Umbilical cord (tissue), 2 donors: ENCODE measurements around the gene HOXB8. TPM values are rescaled to one million over a fixed set of nuclear protein-coding genes. Genes with fewer than 3 reads are reported as not detected.

Experiments
- DNase-seq: peaks from one replicate; pipeline ENCODE4 v3.0.0-alpha.2; 2015; ENCODE audit warnings: low spot score
- total RNA-seq: library from RNA; depleted of rRNA; stranded (reverse); fragments of >200 nt; gene quantifications from one replicate; pipeline ENCODE4 v1.2.3, GENCODE V29; 2014; ENCODE audit warnings: low replicate concordance; ENCODE audit not compliant: insufficient read depth

HOXB8 gene
- total RNA-seq, 1 donor from 2014 or later, result not detected

- DNase-seq, result peak; percentile 82
Observed at GRCh38 chr17:48610282-48611211, 4.5 kb downstream of the HOXB8 start, which contains the start of gene HOXB7. Gene HOXB7, minus strand, starts transcription at chr17:48611017. Its CDS starts 99 bp downstream, at chr17:48610918.

- no peak for DNase-seq
Observed at GRCh38 chr17:48609759-48610281, 5.3 kb downstream of the HOXB8 start.

- no peak for DNase-seq
Observed at GRCh38 chr17:48609033-48609432, 6.1 kb downstream of the HOXB8 start.

DNA sequence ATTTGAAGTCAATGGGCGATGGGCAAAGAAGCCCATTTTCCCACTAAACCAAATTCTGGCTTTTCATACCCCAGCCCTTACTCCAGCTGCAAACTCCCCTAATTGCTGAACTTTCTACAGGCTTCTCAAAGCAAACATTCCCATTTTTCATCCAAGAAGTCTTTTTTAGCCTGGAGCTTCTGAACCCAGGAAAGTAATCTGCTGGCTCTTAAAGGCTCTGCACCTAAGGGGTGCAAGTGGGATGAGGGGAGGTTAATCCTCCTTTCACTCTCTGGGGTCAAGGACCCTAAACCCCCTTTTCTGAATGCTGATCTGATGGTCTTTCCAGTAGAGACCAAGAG, 6.6 kb downstream of the HOXB8 start:
- DNase-seq, result no peak

DNA sequence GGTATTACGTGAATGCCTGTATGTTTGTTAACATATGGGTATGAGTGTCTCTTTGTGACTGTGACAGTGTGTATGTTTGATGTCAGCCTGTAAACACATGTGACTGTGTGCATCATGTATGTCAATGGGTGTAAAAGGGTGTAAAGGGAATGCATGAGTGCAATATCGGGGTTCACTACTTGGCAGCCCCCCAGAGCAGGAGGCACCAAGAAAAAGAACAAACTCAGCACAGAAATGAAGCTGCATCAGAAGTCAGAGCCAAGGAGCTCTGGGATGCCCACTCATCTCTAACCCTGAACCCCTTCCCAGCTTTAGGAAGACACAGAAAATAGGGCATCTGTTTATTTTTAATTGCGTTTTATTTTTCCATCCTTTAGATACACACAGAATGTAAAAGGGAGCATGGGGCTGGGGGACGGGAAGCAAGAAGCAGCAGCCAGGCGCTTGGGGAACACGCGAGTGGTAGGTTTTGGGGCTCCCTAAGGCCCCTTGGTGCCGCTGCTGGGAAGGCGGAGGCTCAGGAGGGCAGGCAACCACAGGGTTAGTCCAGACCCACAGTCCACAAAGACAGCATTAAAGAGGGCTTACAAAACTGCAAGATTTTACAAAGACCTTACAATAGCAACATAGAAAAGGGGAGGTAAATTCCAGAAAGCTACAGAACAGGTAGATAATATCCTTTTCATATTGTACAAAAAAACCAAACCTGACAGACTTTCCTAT, 8.0 kb downstream of the HOXB8 start:
- DNase-seq, result no peak

DNA sequence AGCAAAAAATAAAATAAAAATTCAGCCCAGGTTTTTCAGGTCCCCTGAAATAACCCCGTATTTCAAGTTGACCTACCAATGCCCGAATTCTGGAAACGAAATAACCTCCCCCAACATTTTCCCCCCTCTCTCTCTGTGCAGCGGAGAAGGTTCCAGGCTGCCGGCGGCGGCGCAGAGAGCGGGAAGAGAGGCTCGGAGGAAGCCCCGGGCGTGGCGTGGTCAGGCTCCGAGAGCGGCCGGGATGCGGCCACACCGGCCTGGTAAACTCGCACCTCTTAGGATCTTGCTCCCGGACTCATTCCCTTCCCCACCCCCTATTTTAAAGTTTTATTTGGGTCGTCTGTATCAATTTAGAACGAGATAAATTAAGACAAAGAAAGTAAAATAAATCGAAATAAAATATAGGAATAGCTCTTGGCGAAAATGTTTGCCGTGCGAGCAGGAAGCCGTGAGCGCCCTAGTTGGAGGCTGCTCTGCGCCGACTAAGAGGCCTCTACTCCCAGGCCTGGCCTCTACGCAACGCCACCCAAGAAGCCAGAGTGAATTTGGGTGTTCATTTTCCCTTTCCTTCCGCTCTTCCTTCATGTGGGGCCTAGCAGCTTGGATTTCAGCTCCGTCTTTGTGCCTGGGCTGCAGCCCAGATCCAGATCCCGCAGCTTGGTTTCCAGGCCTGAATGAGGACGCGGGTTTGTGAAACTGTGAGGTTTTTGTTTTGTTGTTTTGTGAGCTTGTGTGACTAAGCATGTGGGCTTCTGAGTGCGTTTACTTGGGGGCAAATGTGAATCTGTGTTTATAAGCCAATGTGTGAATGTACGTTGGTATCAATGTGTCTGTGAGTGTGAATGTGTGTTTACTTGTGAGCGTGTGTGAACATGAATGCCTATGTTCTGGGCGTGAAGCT, 8.9 kb downstream of the HOXB8 start:
- no peak for DNase-seq

GRCh38 chr17:48605409-48605919, 9.6 kb downstream of the HOXB8 start:
- DNase-seq, result no peak

DNA sequence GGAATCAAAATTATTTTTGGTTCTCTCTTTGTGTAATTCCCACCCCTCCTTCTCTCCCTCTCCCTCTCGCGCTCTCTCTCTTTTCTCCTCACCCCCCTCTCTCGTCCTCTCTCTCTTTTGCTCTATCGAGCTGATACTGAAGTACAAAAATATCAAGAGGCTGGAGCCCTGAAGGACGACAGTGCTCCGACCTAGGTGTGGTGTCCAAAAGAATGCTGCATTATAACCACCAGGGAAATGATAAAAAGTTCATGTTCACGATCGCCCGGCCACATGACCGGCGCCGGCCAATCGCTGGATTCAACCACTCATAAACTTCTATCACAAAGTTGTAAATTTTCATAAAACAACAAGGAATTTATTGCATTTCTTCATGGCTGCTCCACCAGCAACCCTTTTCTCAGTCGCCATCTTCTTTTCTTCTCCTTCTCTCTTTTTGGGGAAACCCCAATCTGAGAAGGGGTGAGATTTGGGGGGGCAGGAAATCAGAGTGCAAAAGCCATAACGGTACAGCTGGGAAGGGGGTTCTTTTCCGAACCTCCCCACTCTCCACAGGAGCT, 10.2 kb downstream of the HOXB8 start, which contains the start of gene HOXB6:
HOXB6 (minus strand) TSS at position 217 of the 560 bp plus-strand sequence. CDS start 6,836 bp downstream, outside the sequence.
- DNase-seq, result peak; percentile 69

DNA sequence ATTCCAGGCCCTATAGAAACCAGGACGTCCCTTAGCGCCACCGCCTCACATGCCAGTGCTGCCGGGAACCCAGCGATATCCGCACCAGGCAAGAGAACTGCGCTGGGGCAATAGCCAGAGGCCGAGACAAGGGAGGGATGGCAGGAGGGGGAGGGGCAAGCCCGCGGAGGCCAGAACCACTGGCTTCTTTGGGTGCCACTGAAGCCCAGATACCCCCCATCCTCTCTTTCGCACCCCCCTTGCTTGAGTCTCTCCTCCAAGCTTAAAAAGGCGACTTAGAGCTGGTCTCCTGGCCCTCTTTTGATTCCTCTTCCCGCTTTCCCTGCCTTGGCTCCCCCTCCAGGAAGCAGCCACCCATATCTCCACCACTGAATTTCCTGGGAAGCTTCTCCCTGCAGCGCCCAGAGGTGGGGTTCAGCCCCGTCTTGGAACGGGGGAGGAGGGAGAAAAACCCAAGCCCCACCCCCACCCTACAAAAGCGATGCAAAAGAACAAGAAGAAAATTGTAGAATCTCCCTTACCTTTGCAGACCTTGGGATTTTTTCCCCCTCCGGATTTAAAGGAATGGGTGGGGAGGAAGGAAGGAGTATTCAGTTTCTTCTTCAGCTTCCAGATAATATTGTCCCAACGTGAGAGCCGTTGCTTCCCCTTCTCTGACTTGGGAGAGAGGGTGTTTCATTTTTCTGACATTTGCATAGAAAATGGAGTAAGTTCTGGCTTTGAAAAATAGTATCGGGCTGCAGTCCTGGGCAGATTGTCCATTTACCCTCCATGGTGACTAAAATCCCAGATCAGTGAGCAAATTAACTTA, 10.9 kb downstream of the HOXB8 start:
- DNase-seq, result peak; percentile 66

DNA sequence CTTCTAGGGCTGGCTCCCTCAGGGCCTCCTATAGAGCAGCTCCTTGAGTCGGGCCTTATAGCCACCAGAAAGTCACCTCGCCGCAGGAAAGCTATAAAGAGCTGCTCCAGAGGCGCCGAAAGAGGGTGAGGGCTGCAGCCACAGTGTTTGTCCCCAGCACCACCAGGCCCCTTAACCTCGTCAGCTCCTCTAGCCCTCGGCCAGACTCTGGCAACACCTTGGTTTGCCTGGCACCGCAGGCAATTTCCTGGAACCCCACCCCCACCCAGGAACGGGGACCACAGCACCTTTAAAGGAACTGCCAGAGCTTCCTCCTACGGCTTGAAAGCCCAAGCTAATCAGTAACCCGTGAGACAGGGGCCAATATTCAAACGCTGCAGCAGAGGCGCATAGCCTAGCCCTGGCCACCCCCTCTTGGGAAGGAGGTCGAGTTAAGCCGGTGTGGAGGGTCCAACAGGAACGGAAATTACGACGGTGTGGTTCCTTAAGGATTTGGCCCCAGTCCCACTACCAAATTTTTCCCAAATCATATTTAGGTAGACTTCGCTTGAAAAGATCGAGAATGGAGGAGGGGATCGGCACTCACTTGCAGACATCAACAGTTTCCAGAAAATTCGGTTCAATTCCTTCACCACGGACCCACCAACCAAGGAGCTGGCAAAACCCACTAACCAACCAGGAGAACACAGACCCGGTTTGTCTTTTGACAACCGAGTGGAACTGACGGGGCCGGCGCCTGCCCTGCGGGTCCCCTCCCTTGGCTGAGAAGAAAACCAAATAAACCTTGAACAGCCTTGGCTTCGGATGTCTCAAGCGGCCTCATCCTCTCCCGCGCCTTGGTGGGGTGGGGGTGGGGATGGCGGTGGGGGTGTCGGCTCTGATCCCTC, 13.3 kb downstream of the HOXB8 start:
- no peak for DNase-seq

GRCh38 chr17:48601207-48601538, 13.9 kb downstream of the HOXB8 start:
- DNase-seq, result no peak

GRCh38 chr17:48600244-48601098, 14.6 kb downstream of the HOXB8 start:
- no peak for DNase-seq

- no peak for DNase-seq
Observed at GRCh38 chr17:48599354-48599753, 15.7 kb downstream of the HOXB8 start.

DNA sequence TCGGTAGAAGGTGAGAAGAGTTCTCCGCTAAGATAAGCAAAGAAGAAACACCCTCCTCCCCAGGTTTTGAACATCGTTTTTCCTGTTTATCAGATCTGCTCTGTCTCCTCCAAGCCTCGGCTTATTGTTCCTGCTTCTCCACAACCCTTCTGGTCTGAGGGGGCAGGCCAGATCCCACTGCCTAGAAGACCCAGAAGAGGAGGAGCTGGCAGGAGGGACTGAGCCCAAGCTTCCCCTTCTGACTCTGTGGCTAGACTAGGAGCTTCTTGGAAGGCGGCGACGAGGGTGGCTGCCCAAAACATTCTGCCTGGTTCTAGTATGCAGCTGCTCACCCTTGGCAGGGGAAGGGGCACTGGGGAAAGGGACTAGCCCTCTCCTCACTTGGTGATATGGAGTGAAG, 16.4 kb downstream of the HOXB8 start:
- DNase-seq, result no peak

DNA sequence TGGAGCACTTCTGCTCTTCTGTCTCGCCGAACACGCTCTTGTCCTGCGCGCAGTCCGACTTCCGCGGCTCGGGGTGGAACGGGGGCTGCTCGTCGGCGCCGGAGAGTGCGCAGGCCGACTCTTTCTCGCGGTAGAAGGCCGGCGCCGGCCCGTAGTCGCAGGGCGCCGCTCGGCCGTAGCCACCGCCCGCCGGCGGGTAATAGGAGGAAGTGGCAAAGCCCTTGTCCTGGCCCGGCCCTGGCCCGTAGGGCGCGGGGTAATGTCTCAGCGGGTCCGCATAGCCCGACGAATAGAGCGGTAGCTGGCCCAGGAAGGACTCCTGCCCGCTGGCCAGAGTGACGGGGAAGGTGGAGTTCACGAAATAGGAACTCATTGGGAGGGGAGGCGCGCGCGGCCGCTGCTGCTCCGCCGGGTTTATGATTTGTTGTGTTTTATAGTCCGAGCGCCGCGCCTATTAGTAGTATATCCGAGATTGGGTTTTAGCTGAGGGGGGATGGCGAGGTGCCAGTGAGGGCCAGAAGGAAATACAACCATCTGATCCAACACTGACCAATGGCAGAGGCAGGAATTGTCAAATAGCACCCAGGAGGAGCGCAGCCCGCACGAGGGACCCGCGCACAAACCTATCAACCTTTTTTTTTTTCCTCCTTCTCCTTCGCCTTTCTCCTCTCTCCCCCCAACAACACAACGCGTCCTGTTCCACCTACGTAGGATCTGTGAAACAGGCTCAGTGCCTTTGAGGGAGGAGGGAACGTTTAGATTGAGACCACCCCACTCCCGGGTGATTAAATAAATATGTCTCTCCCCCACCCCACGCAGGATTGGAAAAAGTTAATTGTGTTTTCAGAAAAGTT, 17.1 kb downstream of the HOXB8 start:
- no peak for DNase-seq

GRCh38 chr17:48597528-48597777, 17.6 kb downstream of the HOXB8 start:
- no peak for DNase-seq

DNA sequence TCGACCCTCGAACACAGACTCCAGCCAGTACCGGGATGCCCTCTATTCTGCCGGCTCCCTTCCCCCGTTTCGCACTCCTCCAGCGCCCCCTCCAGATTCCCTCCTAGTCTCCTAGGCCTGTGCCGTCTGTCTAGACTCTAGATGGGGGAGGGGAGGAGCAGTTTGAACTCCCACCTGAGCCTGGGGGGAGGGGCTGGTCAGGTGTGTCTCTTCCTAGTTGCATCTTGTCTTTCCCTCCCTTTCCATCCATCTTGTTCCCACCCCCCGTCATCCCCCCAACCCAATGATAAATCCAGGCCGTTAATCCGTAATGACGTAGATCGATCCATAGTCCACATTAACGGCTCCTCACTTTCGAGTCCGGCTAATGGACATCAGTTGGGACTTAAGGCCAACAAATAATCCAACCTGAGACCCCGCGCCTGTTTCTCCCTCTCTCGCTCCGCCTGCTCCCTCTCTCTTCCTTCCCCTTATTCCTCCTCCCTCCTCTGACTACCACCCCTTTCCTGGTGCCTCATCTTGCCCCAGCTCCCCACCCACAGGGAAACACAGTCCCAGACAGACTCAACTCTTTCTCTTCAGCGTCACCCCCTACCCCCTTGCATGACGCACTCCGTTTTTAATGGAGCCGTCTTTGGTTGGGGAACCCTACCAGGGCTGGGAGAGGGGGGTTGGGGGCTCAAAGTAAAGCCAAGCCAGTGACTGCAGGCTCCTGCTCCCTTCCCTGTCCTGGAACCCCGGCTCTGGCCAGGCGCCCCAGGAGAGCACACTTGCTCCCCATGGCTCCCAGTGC, 18.2 kb downstream of the HOXB8 start:
- no peak for DNase-seq
